CD14-positive monocyte (primary cell): ENCODE results near the gene CCNY. TPM values are rescaled to one million over a fixed set of nuclear protein-coding genes. Genes with fewer than 3 reads are reported as not detected.
A peak's percentile ranks its signal among the peaks of the same experiment; 100 is the strongest.

Experiments used
- DNase-seq, 3 donors: peaks; one replicate each; pipeline ENCODE4 v3.0.0-alpha.2; 2011 to 2022
- H2AFZ ChIP-seq: 2 replicates; pipeline ENCODE4 v1.6.0; 2012; ENCODE audit warnings: mild to moderate bottlenecking, low read depth, low read length, inconsistent platforms; ENCODE audit not compliant: insufficient read depth, poor library complexity, severe bottlenecking
- H3K27ac ChIP-seq, 2 donors: 1 replicate in 1 of 2; 2 replicates in 1 of 2; pipeline ENCODE4 v1.5.1; 2012 to 2013; ENCODE audit warnings: low read length in 2 of 2, control low read depth in 1 of 2, inconsistent platforms in 1 of 2, low read depth in 1 of 2, mild to moderate bottlenecking in 1 of 2
- H3K27me3 ChIP-seq, 2 donors: one replicate each; pipeline versions ENCODE4 v1.6.0 to v1.6.1; 2011 to 2013; ENCODE audit warnings: low read length in 2 of 2; ENCODE audit not compliant: control insufficient read depth in 2 of 2, insufficient read depth in 2 of 2
- H3K36me3 ChIP-seq, 2 donors: replicated peaks in 1 of 2; 1 replicate in 1 of 2; 2 replicates in 1 of 2; pipeline versions ENCODE4 v1.5.1 to v1.6.1; 2012 to 2013; ENCODE audit warnings: low read length in 2 of 2, control low read depth in 1 of 2, inconsistent platforms in 1 of 2, mild to moderate bottlenecking in 1 of 2; ENCODE audit not compliant: insufficient read depth in 2 of 2, control insufficient read depth in 1 of 2
- H3K4me1 ChIP-seq, 2 donors: 1 replicate in 1 of 2; 2 replicates in 1 of 2; pipeline versions ENCODE4 v1.5.1 to v1.6.1; 2012 to 2013; ENCODE audit warnings: low read length in 2 of 2, control low read depth in 1 of 2, inconsistent platforms in 1 of 2, mild to moderate bottlenecking in 1 of 2, moderate library complexity in 1 of 2; ENCODE audit not compliant: insufficient read depth in 2 of 2, control insufficient read depth in 1 of 2
- H3K4me2 ChIP-seq: replicated peaks from 2 replicates; pipeline ENCODE3; 2012; ENCODE audit warnings: low read length, moderate library complexity, mild to moderate bottlenecking; ENCODE audit not compliant: poor library complexity, severe bottlenecking; ENCODE audit errors: extremely low read depth
- H3K4me3 ChIP-seq, 3 experiments: fragments of 200-600 bp in 1 of 3; sonication (generic) in 1 of 3; replicated peaks in 1 of 3; 1 replicate in 2 of 3; 2 replicates in 1 of 3; pipeline ENCODE4 v1.5.1; 2011 to 2013; ENCODE audit warnings: low read length in 3 of 3, mild to moderate bottlenecking in 3 of 3, control low read depth in 2 of 3, low read depth in 2 of 3, inconsistent platforms in 1 of 3, moderate library complexity in 1 of 3
- H3K79me2 ChIP-seq: 2 replicates; pipeline ENCODE4 v1.6.0; 2012; ENCODE audit warnings: mild to moderate bottlenecking, control low read depth, inconsistent platforms, low read length, moderate library complexity; ENCODE audit not compliant: insufficient read depth
- H3K9ac ChIP-seq: 2 replicates; pipeline ENCODE4 v1.6.0; 2017; ENCODE audit warnings: low read length, mild to moderate bottlenecking; ENCODE audit not compliant: insufficient read depth, poor library complexity, severe bottlenecking
- H3K9me3 ChIP-seq, 2 donors: replicated peaks in 1 of 2; 1 replicate in 1 of 2; 2 replicates in 1 of 2; pipeline versions ENCODE4 v1.5.1 to v1.6.1; 2012 to 2013; ENCODE audit warnings: low read length in 2 of 2, control low read depth in 1 of 2; ENCODE audit not compliant: control insufficient read depth in 1 of 2, insufficient read depth in 1 of 2
- H4K20me1 ChIP-seq: 2 replicates; pipeline ENCODE4 v1.6.0; 2012; ENCODE audit warnings: mild to moderate bottlenecking, low read length, control low read depth, moderate library complexity; ENCODE audit not compliant: insufficient read depth
- H3K27ac Mint-ChIP-seq, 7 donors: one replicate each; pipeline ENCODE4 v1.8.0; 2020; ENCODE audit warnings: mild to moderate bottlenecking in 7 of 7, mixed read lengths in 7 of 7, moderate library complexity in 6 of 7, inconsistent platforms in 2 of 7
- H3K27me3 Mint-ChIP-seq, 3 donors: one replicate each; pipeline ENCODE4 v1.8.0; 2021 to 2022; ENCODE audit warnings: low read depth in 3 of 3, mild to moderate bottlenecking in 3 of 3, mixed read lengths in 3 of 3, moderate library complexity in 3 of 3, inconsistent platforms in 1 of 3
- H3K36me3 Mint-ChIP-seq, 2 donors: one replicate each; pipeline ENCODE4 v1.8.0; 2020; ENCODE audit warnings: mixed read lengths in 2 of 2, inconsistent platforms in 1 of 2, mild to moderate bottlenecking in 1 of 2
- H3K4me1 Mint-ChIP-seq: one replicate; pipeline ENCODE4 v1.8.0; 2020; ENCODE audit warnings: mild to moderate bottlenecking, mixed read lengths
- H3K4me3 Mint-ChIP-seq, 2 donors: one replicate each; pipeline ENCODE4 v1.8.0; 2020; ENCODE audit warnings: mild to moderate bottlenecking in 2 of 2, mixed read lengths in 2 of 2, moderate library complexity in 1 of 2
- H3K9me3 Mint-ChIP-seq, 7 donors: one replicate each; pipeline ENCODE4 v1.8.0; 2020 to 2022; ENCODE audit warnings: mixed read lengths in 7 of 7, mild to moderate bottlenecking in 6 of 7, moderate library complexity in 6 of 7, inconsistent platforms in 2 of 7
- CTCF ChIP-seq: fragments of 200-600 bp; IDR thresholded peaks from one replicate; pipeline ENCODE4 v1.8.0; 2022; ENCODE audit warnings: antibody characterized with exemption, mild to moderate bottlenecking
- WGBS: methylation state at CpG from one replicate; pipeline ENCODE4 v1.1.5; 2013; ENCODE audit warnings: missing lambda C conversion rate; ENCODE audit not compliant: insufficient coverage; 5-methylcytosine and 5-hydroxymethylcytosine counted together
- intact Hi-C, 2 donors: fragments of 100-400 bp; cut with micrococcal nuclease; formaldehyde crosslinking; loops; one replicate each; pipeline versions ENCODE4 v1.15.0 to v1.15.1; 2023
- polyA plus RNA-seq, 3 donors: library from polyadenylated mRNA; depleted of rRNA in 1 of 3; unstranded in 2 of 3; stranded (reverse) in 1 of 3; fragments of 300-500 nt in 2 of 3; fragments of >200 nt in 1 of 3; fragmentation: Illumina TruSeq in 2 of 3; gene quantifications; 1 replicate in 2 of 3; 2 replicates in 1 of 3; pipeline ENCODE4 v1.2.3, GENCODE V29; 2012 to 2021

Gene CCNY
- polyA plus RNA-seq, 3 donors: 39.9 to 116 (median 64.8) TPM

GRCh38 chr10:35558276-35558675 lies 222.0 kb downstream of the CCNY start:
- no CpG with 5 or more reads among the region's 1 CpG for WGBS
- intact Hi-C loops: loop anchor here in 1 of 2 donors (10.0 kb wide), 1 partner anchor 443 kb away; no protein-coding TSS in a partner anchor
- no peaks in the 10 kb centered on the region for H3K27me3 Mint-ChIP-seq
- H3K27ac ChIP-seq: no peak overlapping the region
- peaks cover 2% of the 10 kb centered on the region for H3K4me1 Mint-ChIP-seq
- no peak for TF ChIP-seq CTCF
- no peak overlapping the region for H3K9ac ChIP-seq
- H3K4me3 ChIP-seq: no peak overlapping the region
- H3K36me3 ChIP-seq: peaks cover 43 to 88% of the 10 kb centered on the region in 2 donors
- peaks cover 53 to 70% of the 10 kb centered on the region in 2 donors for H3K36me3 Mint-ChIP-seq
- no peaks in the 10 kb centered on the region for H3K27me3 ChIP-seq
- no peak for DNase-seq
- H4K20me1 ChIP-seq: peaks cover 57% of the 10 kb centered on the region
- H3K27ac Mint-ChIP-seq: no peak overlapping the region
- H2AFZ ChIP-seq: no peak overlapping the region
- H3K4me3 Mint-ChIP-seq: no peak overlapping the region
- no peaks in the 10 kb centered on the region for H3K4me1 ChIP-seq
- H3K9me3 ChIP-seq: no peaks in the 10 kb centered on the region
- no peak overlapping the region for H3K4me2 ChIP-seq
- H3K79me2 ChIP-seq: no peaks in the 10 kb centered on the region
- H3K9me3 Mint-ChIP-seq: no peaks in the 10 kb centered on the region

- no peaks in the 10 kb centered on the region for H3K79me2 ChIP-seq
- H3K4me2 ChIP-seq: no peak overlapping the region
- no peaks in the 10 kb centered on the region for H3K27me3 ChIP-seq
- H3K4me3 ChIP-seq: no peak overlapping the region
- no peaks in the 10 kb centered on the region for H3K9me3 Mint-ChIP-seq
- H3K27ac ChIP-seq: peak overlapping the region in 1 of 2 donors; percentile 24
- H3K4me3 Mint-ChIP-seq: no peak overlapping the region
- H3K27me3 Mint-ChIP-seq: no peaks in the 10 kb centered on the region
- 98% methylated on average over 5 of the region's 5 CpGs for WGBS
- peaks cover 9% of the 10 kb centered on the region for H3K4me1 Mint-ChIP-seq
- no peak overlapping the region for H3K27ac Mint-ChIP-seq
- H4K20me1 ChIP-seq: peaks cover 65% of the 10 kb centered on the region
- H2AFZ ChIP-seq: no peak overlapping the region
- TF ChIP-seq CTCF: no peak
- H3K4me1 ChIP-seq: peaks cover 5 to 6% of the 10 kb centered on the region in 2 donors
- peaks cover 33 to 76% of the 10 kb centered on the region in 2 donors for H3K36me3 ChIP-seq
- no peak overlapping the region for H3K9ac ChIP-seq
- H3K36me3 Mint-ChIP-seq: peaks cover 47 to 66% of the 10 kb centered on the region in 2 donors
- intact Hi-C loops: loop anchor here in 1 of 2 donors (10.0 kb wide), 1 partner anchor 445 kb away; no protein-coding TSS in a partner anchor
- H3K9me3 ChIP-seq: no peaks in the 10 kb centered on the region
- DNase-seq: no peak
Measured at GRCh38 chr10:35559416-35559815, 223.1 kb downstream of the CCNY start.
